Left forelimb (tissue), 1 donor: ENCODE measurements around the gene ZNF862.
"Not testable (repeated sequence)": the region's sequence is repeated elsewhere in the genome, so short reads cannot be mapped to it uniquely, and the experiment has no call there.

Source experiments
- DNase-seq: peaks from one replicate; pipeline ENCODE4 v3.0.0-alpha.2; 2018; ENCODE audit warnings: low spot score

Gene ZNF862

DNA sequence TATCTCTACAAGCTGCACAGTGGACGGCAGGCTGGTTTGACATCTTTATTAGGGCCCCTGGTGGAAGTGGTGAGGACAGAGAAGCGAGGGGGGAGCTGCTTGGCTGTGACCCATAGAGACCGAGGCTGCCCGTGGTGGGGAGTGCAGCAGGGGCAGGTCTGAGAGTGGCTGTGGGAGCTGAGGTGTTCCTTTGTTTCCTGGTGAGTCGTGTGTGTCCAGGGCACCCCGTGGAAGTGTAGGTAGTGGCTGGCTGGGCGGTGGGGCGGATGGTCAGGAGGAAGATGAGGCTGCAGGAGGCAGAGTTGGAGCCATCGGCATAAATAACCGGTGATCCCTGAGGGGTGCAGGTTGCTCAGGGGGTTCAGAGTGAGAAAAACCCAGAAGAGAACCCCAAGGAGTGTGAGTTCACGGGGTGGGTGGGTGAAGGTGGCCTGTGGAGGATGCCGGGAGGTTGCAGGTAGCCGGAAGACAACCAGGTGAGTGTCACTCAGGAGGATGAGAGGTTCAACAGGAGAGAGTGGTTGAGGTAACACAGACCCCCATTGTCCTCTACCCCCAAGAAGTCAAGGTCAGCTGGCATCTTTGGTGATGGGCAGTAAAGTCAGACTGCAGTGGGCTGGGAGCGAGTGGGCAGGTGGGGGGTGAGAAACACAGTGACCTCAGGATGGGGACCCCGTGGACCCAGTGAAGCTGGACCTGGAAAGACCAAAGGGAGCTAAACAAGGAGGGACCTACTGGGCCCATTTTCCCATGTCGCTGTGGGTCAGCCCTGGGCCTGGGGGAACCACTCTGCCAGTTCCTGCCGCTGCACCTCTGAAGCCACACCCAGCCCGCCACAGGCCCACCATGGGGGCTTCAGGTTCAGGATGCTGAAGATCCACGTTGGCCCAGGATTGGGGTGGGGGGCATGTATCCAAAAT lies 43.4 kb downstream of the ZNF862 start:
- peak; percentile 58 for DNase-seq

DNA sequence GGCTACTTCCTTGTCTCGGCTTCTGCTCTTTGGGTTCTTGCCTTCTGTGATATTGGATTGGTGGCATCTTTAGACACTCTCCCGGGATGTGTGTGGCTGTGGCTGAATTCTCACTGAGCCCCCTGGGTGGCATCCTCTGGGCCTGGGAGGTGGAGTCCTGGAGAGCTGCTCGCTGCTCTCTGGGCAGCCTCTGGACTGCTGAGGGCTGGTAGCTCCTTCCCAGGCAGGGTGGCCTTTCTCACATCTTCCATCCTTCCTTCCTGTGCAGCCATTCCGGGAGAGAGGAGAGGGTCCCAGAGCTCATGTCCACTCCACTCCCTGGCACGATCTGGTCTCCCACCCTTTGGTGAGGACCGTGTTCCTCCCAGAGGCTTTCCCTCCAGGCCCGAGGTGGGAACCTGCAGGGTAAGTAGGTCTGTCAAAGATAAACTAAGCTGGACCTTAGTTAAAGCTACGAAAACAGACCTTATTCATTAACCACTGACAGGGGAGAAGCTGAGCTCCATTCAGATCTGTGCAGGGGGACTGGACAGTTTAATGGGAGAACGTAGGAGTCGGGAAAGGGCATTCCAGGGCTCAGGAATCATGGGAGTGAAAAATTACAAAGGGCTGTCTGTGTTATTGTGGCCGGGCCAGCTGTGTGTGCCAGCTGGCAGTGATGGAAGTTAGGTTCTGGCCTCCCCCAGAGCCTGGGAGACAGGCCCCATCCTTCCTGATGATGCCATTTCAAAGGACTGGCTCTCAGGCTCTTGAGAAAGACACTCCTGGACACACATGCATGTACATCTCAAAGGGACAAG lies 44.3 kb downstream of the ZNF862 start:
- DNase-seq: peak; percentile 46

DNA sequence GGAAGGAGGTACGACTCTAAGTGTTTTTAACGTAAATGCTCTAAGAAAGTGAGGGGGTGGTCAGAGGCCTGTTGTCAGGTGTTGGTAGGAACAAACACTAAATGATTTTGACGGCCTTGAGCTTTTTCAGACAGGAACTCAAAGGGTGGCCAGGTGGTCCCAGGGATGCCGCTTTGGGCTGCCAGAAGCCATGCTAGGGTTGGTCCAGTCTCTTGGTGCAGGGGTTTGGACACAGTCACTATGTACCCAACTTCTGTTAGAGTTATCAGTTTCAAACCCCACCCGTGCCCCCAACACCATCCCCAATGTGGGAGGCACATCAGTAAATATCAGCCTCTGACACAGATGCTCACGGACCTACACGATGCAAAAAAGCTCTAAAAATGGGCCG lies 44.9 kb downstream of the ZNF862 start:
- peak; percentile 53 for DNase-seq

DNA sequence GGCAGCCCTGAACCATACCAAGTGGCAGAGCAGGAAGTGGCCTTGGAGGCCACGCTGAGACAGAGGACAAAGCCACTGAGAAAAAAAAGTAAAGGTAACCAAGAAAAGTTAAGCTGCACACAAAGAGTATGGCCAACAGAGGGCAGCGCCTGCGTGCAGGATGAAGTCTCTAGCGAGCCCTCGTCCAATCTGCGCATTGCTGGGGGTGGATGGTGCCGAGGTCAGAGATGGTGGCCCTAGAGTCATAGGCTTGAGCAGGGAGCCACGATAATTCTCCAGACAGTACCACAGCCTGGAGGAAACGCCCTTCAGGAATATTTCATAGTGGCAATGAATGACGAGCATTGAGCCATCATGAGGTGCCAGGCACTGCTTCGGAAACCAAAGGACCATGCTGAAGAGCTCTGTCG lies 45.3 kb downstream of the ZNF862 start:
- DNase-seq: peak; percentile 65

DNA sequence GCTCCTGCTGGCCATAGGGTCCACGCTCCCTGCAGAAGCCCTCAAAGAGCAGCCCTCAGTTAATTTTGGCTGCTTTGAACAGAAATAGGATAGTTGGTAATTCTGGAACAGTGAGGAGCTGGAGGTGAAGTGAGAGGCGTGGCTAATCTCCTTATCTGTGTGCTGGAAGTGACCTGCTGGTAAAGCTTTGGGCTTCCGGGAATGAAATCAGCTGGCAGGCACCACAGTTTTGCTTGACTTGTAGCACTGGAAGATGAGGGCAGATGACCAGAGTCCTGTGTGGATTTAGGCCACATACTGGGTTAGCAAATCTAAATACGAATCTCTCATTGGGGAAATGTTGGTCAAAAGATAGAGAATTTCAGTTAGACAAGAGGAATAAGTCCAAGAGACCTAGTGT lies 45.8 kb downstream of the ZNF862 start:
- peak; percentile 47 for DNase-seq

DNA sequence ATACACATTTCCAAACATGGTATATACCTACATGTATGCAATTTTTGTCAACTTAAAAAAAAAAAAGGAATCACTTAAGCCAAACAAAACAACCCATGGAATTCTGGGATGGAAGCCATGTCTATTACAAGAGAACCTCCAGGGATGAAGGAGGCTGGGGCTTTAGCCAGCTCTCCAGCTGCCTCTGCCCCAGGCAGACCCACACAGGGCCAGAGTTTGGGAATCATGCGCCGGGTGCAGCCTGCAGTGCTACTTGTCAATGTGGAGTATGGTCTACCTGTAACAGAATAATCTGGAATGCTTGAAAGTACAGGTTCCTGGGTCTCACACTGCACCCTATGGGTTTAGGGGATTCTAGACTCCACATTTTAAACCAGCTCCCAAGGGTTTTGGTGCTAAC lies 46.4 kb downstream of the ZNF862 start:
- peak; percentile 58 for DNase-seq

DNA sequence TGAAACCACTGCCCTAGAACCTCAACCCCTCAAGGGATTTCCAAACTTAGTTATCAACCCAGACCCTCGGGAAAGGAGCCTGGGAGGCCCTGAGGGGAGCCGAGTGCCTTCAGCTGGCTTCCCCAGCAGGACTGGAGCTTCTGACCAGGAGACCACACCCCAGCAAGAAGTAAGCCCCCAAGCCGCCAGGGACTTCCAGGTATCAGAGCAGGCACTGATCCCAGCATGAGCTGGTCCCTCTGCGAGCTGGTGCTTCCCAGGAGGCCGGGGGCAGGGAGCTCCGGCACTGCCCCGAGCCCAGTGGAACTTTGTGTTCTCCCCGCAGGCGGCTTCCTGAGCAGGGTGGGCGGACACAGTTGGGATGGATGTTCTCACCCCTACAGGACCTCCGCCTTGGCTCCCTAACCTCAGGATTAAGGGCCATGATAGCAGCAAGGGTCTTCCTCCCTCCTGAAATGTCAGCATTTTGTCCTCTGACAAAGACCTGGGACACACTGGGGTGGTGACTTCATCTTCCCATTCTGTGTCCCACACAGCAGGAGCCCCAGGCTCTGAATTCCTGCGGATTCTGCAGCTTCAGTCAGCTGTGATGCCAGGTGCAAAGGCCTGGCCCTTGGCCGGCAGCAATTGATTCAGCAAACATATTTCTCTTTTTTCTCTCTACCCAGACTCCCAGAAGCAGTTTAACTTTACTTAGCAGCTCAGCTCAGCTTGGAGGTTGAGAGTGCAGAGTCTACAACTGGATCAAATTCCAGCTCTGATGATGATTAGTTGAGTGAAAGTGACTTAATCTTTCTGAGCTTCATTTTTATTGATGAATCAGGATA lies 47.2 kb downstream of the ZNF862 start:
- DNase-seq: peak; percentile 70

DNA sequence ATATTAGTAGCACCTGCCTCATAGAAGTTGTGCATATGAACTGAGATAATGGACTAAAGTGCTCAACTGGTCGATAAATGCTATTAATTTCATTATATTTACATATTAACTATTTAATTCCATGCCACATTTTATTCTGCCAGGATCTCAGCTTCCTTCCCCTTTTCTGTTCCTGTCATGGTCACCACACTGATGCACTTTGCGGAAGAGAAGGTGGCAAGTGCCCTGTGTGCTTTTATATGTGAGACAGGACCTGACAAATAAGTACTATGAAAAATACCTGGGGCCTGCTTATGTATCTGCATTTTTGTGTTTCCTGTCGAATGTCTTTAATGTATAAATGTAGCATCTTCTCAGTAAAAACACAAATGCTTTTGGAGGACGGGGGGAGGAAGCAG lies 47.8 kb downstream of the ZNF862 start:
- DNase-seq: no peak

DNA sequence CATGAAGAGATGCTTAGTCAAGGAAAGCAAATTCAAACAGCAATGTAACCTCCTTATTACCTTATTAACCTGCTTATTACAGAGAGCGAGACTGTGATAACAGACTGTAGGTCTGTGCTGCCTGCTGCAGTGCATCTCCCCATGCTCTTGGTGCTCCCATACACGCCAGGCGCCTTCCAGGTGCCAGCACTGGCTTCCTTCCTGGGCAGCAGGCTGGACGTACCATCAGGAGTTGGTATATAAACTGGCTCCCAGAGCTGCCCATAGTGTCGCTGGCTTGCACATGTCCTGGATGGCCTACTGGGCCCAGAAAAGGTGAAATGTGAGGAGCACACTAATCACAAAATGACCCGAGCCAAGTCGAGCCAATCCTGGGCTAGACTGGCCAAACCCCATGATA lies 49.1 kb downstream of the ZNF862 start:
- DNase-seq: peak; percentile 30

DNA sequence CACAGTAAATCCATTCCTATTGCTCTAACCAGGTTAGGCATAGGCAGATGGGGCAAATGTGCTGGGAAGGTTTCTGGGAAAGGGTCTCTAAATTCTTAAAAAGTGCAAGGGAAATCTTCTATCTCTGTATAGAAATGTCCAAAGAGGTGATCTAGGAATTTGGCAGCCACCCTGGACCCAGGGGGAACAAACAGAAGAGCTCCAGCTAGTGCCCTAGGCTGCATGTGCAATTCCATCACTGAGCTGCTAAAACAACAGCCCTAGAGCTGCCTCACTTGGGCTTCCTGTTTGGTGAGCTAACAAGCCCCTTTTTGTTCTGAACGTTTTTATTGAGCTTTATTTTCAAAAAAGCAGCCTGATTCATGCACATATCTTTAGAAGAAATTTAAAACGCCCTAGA lies 52.5 kb downstream of the ZNF862 start:
- not testable (repeated sequence) for DNase-seq

DNA sequence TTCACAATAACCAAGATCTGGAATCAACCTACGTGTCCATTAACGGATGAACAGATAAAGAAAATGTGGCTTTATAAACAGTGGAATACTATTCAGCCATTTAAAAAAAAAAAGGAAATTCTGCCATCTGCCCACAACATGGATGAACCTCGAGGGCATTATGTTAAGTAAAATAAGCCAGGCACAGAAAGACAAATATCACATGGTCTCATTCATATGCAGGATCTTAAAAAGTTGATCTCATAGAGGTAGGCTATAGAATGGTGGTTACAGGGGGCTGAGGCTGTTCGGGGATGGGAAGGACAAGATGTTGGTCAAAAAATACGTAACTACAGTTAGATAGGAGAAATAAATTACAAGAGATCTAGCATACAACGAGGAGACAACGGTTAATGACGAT lies 56.8 kb downstream of the ZNF862 start:
- DNase-seq: not testable (repeated sequence)

DNA sequence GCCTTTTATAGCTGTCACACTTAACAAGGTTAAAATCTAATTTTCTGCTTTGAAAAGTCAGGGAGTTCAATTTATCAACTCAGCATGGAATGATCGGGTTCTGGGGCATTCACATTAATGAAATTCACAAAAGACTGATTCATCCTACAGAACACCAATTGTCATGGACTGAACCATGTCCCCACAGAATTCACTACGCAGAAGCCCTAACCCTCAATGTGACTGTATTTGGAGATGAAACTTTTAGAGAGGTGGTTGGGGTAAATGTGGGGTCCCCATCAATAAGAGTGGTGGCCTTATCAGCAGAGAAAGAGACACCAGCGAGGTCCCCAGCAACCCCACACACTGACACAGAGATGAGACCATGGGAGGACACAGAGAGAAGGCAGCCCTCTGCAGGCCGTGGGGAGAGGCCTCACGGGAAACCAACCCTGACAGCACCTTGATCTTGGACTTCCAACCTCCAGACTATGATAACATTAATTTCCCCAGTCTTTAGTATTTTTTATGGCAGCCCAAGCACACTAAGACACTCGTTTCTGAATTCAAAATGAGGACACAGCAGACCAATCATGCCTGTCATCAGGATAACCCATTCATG lies 69.7 kb downstream of the ZNF862 start:
- not testable (repeated sequence) for DNase-seq

DNA sequence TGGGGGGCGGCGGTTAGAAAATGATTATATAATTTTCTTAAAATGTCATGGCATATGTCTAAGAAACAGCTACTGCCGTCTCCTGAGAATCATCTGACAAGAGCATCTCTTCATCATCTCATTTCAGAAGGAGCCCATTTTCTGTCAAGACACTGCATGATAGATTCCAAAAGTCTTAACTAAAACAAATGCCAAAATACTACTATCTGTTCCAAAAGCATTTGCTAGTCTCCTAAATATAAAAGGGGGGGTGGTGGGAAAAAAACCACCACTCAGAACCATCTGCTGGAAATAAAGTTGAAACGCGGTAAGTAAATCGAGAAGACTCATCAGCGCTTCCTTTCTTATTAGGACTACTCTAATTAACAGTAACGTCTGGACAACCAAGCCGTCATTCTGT lies 72.0 kb downstream of the ZNF862 start:
- DNase-seq: not testable (repeated sequence)

DNA sequence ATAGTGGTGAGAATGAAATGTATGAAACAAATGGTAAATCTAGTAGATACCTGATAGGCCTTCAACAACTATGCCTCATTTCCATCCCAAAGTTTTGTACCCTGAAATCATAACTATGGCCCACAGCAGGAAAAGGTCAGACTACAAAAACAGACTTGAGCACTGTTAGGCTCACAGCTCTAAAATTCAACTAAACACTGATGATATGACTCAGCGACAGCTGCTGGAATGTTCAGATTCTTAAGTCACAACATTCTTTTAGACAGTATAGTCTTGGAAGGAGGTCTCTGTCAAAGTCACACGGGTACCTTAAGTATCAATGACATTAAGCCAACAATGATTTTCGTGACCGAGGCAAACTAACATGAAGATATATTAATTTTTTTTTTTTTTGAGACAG lies 74.0 kb downstream of the ZNF862 start:
- DNase-seq: not testable (repeated sequence)
